Ramos (cell line): ENCODE measurements around the gene ORM2.
"Not testable (repeated sequence)": the region's sequence is repeated elsewhere in the genome, so short reads cannot be mapped to it uniquely, and the experiment has no call there.

Experiments
- in situ Hi-C: fragments of 300-500 bp; cut with MboI; formaldehyde crosslinking; loops from one replicate; pipeline ENCODE4 v1.14.3; 2022; ENCODE audit warnings: low sequenced_read_pairs; ENCODE audit not compliant: unreplicated experiment

ORM2 gene

GRCh38 chr9:114329625-114330022, at the start of gene ORM2:
ORM2 (plus strand) TSS chr9:114329869; CDS start chr9:114329905, 36 bp downstream.
- in situ Hi-C loops, result not testable (repeated sequence)

GRCh38 chr9:114280636-114281472, 48.8 kb upstream of the ORM2 start:
- in situ Hi-C loops, result loop anchor here (25.0 kb wide), 1 partner anchor 169 kb away; no protein-coding TSS in a partner anchor

- in situ Hi-C loops, result loop anchor here (25.0 kb wide), 1 partner anchor 169 kb away; no protein-coding TSS in a partner anchor
Measured at GRCh38 chr9:114281473-114282103, 48.1 kb upstream of the ORM2 start.

- in situ Hi-C loops, result loop anchor here (25.0 kb wide), 1 partner anchor 170 kb away; no protein-coding TSS in a partner anchor
Measured at GRCh38 chr9:114282104-114282485, 47.6 kb upstream of the ORM2 start.

- in situ Hi-C loops, result loop anchor here (25.0 kb wide), 1 partner anchor 170 kb away; no protein-coding TSS in a partner anchor
Measured at GRCh38 chr9:114282507-114282906, 47.2 kb upstream of the ORM2 start.

- in situ Hi-C loops, result loop anchor here (25.0 kb wide), 1 partner anchor 171 kb away; no protein-coding TSS in a partner anchor
Measured at GRCh38 chr9:114282926-114283325, 46.7 kb upstream of the ORM2 start.

GRCh38 chr9:114283551-114284111, 46.0 kb upstream of the ORM2 start:
- in situ Hi-C loops, result loop anchor here (25.0 kb wide), 1 partner anchor 171 kb away; no protein-coding TSS in a partner anchor

GRCh38 chr9:114284316-114285060, 45.2 kb upstream of the ORM2 start:
- in situ Hi-C loops, result loop anchor here (25.0 kb wide), 1 partner anchor 172 kb away; no protein-coding TSS in a partner anchor

GRCh38 chr9:114285166-114285867, 44.4 kb upstream of the ORM2 start:
- in situ Hi-C loops, result loop anchor here (25.0 kb wide), 1 partner anchor 173 kb away; no protein-coding TSS in a partner anchor

- in situ Hi-C loops, result loop anchor here (25.0 kb wide), 1 partner anchor 174 kb away; no protein-coding TSS in a partner anchor
Measured at GRCh38 chr9:114286146-114286679, 43.5 kb upstream of the ORM2 start.

- in situ Hi-C loops, result loop anchor here (25.0 kb wide), 1 partner anchor 175 kb away; no protein-coding TSS in a partner anchor
Measured at GRCh38 chr9:114287001-114287762, 42.5 kb upstream of the ORM2 start.

- in situ Hi-C loops, result loop anchor here (25.0 kb wide), 1 partner anchor 175 kb away; no protein-coding TSS in a partner anchor
Measured at GRCh38 chr9:114287763-114288192, 41.9 kb upstream of the ORM2 start.

- in situ Hi-C loops, result loop anchor here (25.0 kb wide), 1 partner anchor 176 kb away; no protein-coding TSS in a partner anchor
Measured at GRCh38 chr9:114288193-114289091, 41.2 kb upstream of the ORM2 start.

- in situ Hi-C loops, result loop anchor here (25.0 kb wide), 1 partner anchor 177 kb away; no protein-coding TSS in a partner anchor
Measured at GRCh38 chr9:114289106-114289505, 40.6 kb upstream of the ORM2 start.

- in situ Hi-C loops, result loop anchor here (25.0 kb wide), 1 partner anchor 178 kb away; no protein-coding TSS in a partner anchor
Measured at GRCh38 chr9:114289571-114290481, 39.8 kb upstream of the ORM2 start.

GRCh38 chr9:114290561-114290986, 39.1 kb upstream of the ORM2 start:
- in situ Hi-C loops, result loop anchor here (25.0 kb wide), 1 partner anchor 178 kb away; no protein-coding TSS in a partner anchor
